NB4 (cell line): ENCODE data around the gene MED20.

Source experiments
- DNase-seq: peaks from one replicate; pipeline ENCODE4 v3.0.0; 2010; ENCODE audit warnings: low read depth
- H3K4me3 ChIP-seq: one replicate; pipeline ENCODE4 v1.5.1; 2011; ENCODE audit warnings: mild to moderate bottlenecking, low read depth, low read length, moderate library complexity
- MYC ChIP-seq: IDR thresholded peaks from 2 replicates; pipeline ENCODE4 v1.6.1; 2011; ENCODE audit warnings: low read depth, low read length
- POLR2A ChIP-seq: IDR thresholded peaks from 2 replicates; pipeline ENCODE4 v1.6.1; 2011; ENCODE audit warnings: mild to moderate bottlenecking; ENCODE audit not compliant: insufficient read length; ENCODE audit errors: extremely low read depth
- TF ChIP-seq, protein P1 (sequence below): IDR thresholded peaks from 2 replicates; pipeline ENCODE4 v1.6.1; 2011; ENCODE audit warnings: low read depth, low read length
- TF ChIP-seq, protein P2 (sequence below): IDR thresholded peaks from one replicate; pipeline ENCODE4 v1.5.1; 2012; ENCODE audit warnings: low read depth, low read length

The MED20 gene

DNA sequence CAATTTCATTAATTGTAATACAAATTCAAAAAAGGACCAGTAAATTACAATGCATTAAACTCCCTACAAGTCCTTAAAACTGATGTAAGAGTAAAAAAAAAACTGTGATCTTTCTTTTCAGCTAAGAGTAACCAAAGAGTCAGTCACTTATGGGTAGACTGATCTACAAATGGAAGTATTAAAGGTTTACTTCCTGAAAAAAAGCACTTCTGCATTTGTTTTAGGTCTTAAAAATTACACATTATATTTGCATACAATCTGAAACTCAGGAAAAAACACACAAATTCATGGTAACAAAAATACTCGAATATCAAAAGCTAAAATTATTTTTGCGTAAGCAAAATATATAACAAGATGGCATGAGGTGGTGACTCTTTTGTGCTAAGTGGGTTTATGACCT, 49.2 kb downstream of the MED20 start:
- H3K4me3 ChIP-seq: no peak overlapping the region
- TF ChIP-seq POLR2A (no peak), MYC (no peak)
- TF ChIP-seq, protein P1, sequence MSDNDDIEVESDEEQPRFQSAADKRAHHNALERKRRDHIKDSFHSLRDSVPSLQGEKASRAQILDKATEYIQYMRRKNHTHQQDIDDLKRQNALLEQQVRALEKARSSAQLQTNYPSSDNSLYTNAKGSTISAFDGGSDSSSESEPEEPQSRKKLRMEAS: no peak
- TF ChIP-seq, protein P2, sequence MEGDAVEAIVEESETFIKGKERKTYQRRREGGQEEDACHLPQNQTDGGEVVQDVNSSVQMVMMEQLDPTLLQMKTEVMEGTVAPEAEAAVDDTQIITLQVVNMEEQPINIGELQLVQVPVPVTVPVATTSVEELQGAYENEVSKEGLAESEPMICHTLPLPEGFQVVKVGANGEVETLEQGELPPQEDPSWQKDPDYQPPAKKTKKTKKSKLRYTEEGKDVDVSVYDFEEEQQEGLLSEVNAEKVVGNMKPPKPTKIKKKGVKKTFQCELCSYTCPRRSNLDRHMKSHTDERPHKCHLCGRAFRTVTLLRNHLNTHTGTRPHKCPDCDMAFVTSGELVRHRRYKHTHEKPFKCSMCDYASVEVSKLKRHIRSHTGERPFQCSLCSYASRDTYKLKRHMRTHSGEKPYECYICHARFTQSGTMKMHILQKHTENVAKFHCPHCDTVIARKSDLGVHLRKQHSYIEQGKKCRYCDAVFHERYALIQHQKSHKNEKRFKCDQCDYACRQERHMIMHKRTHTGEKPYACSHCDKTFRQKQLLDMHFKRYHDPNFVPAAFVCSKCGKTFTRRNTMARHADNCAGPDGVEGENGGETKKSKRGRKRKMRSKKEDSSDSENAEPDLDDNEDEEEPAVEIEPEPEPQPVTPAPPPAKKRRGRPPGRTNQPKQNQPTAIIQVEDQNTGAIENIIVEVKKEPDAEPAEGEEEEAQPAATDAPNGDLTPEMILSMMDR: no peak
- no peak for DNase-seq

DNA sequence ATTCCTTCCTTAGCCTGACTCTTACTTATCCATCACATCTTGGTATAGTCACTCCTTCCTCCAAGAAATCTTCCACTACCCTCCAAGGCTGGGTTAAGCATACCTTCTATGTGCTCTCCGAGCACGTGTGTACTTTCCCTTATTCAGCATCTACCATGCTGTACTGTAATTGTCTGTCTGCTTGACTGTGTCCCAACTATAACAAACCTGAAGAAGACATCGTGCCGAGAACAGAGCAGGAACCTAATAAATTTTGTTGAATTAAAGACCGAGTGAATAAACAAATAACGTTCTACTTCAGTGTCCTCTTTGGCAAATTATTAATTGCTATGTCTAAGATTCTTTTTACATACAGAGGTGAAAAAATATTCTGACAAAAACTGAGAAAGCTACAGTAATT, 61.6 kb downstream of the MED20 start:
- DNase-seq: no peak
- H3K4me3 ChIP-seq: no peak overlapping the region
- TF ChIP-seq, protein P1: no peak
- TF ChIP-seq, protein P2: no peak
- TF ChIP-seq MYC (no peak), POLR2A (no peak)

DNA sequence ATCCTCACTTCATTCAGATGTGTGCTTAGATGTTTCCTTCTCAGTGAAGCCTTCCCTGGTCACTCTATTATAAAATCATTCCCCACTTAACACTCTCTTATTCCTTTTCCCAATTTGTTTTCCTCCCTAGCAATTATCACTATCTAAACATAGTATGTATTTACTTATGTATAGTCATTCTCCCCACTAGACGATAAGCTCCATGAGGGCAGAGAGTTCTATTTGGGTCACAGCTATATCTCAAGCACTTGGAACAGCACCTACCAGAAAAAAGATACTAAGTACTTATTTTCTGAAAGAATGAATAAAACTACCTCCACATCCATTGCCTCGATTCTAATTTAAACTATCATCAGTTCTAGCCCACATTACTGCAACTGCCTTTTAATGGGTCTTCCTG, 62.2 kb downstream of the MED20 start:
- TF ChIP-seq, protein P1: no peak
- TF ChIP-seq MYC (no peak), POLR2A (no peak)
- TF ChIP-seq, protein P2: no peak
- DNase-seq: no peak
- H3K4me3 ChIP-seq: no peak overlapping the region
